ENCODE data around the gene ZSCAN31. TPM values are rescaled to one million over a fixed set of nuclear protein-coding genes. Genes with fewer than 3 reads are reported as not detected.

Gene ZSCAN31
- total and polyA plus RNA-seq, 2 of the 8 experiments (the other 6 are each of a cell fraction or from before 2014, with no cell fraction given), result 1.9 to 7.0 TPM

DNA sequence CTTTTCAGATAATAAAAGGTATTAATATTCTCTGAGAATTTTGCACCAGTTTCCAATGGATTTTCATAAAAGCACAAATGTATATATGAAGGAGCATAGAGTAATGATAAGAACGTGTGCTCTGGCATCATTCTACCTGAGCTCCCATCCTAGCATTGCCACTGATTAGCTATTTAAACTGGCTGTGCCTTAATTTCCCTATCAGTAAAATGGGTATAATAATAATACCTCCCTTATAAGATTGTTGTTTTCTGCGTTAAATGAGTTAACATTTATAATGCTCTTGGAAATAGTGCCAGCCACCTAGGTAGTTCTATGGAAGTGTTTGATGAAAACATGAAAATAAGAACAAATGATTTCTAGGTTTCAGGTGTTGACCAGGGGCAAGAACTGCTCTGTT is 25.0 kb upstream of the ZSCAN31 start (continued):
- TF ChIP-seq CHD7 (IDR thresholded peaks at IDR 0.05; ENCODE audit: insufficient replicate concordance, low read length) (no peak), BRCA1 (IDR thresholded peaks at IDR 0.05; ENCODE audit: low read depth, low read length) (no peak), CTBP2 (IDR thresholded peaks at IDR 0.05; ENCODE audit: borderline replicate concordance, insufficient read depth, insufficient read length, low read length) (no peak), JUND (IDR thresholded peaks at IDR 0.05; ENCODE audit: low read length) (no peak)
- TF ChIP-seq, protein P1, sequence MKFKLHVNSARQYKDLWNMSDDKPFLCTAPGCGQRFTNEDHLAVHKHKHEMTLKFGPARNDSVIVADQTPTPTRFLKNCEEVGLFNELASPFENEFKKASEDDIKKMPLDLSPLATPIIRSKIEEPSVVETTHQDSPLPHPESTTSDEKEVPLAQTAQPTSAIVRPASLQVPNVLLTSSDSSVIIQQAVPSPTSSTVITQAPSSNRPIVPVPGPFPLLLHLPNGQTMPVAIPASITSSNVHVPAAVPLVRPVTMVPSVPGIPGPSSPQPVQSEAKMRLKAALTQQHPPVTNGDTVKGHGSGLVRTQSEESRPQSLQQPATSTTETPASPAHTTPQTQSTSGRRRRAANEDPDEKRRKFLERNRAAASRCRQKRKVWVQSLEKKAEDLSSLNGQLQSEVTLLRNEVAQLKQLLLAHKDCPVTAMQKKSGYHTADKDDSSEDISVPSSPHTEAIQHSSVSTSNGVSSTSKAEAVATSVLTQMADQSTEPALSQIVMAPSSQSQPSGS (IDR thresholded peaks at IDR 0.05; ENCODE audit: low read length), result no peak

All from H1 (cell line).